ENCODE measurements around the gene CALY. TPM values are rescaled to one million over a fixed set of nuclear protein-coding genes. Genes with fewer than 3 reads are reported as not detected.

The CALY gene
- total RNA-seq, 1 donor from 2014 or later = 4.7 TPM

DNA sequence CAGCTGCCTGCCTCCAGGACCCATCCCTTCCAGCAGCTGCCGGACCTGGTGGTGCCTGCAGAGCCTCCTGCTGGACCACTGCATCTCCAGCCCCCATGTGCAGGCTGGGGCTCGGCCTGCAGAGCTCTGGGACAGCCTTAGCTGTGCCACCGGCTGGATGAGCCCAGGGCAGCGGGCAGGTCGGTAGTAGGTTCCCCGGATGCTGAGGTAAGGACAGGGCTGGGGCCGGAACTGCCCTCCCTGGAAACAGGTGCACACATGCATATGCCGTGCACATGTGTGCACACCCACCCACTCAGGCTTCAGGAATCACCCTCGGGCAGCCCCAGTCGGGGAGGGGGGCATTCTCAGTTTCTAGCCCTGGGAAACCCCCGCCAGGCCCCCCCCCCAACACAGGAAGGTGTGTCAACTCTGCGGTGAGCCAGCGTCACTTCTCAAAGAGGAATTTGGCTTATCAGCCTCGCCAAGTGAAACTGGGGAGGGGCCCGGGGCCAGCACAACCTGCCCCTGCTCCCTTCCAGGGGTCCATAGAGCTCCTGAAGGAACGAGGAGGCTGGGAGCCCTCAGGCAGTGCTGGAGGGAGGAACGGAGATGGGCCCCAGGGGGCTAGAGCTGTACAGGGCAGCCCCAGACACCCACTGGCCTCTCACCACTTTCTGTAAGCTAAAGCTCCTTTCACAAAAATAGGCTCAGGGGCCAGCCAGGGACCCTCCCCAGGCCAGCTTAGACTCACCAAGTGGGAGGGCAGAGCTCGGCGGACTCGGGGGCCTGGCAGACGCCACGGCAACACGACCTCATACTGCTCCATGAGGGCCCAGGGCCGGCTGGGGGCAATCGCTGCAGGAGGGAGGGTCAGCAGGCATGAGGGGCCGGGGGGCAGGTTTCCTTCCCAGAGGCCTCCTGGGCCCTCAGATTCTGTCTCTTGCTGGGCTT lies 61.7 kb downstream of the CALY start:
- no peak overlapping the region for H3K27ac ChIP-seq

More for the DNA sequence above, 61.7 kb downstream of the CALY start:
- Histone ChIP-seq H3K27me3 (no peaks in the 10 kb centered on the region), H3K4me3 (peak overlapping the region in 1 of 2 donors; percentile 30), H3K36me3 (peaks cover 0 to 15% of the 10 kb centered on the region in 2 donors), H3K4me1 (peaks cover 16% of the 10 kb centered on the region), H3K9me3 (no peaks in the 10 kb centered on the region)
- intact Hi-C loops (cut with DNase I) = no loop called here
- no peak for DNase-seq (ENCODE audit: extremely low spot score in 2 of 2)
- TF ChIP-seq POLR2A (IDR thresholded peaks at IDR 0.05) (no peak), POLR2AphosphoS5 (IDR thresholded peaks at IDR 0.05; ENCODE audit: insufficient read depth in 1 of 2, low read depth in 1 of 2) (no peak)
- TF ChIP-seq, protein P1, sequence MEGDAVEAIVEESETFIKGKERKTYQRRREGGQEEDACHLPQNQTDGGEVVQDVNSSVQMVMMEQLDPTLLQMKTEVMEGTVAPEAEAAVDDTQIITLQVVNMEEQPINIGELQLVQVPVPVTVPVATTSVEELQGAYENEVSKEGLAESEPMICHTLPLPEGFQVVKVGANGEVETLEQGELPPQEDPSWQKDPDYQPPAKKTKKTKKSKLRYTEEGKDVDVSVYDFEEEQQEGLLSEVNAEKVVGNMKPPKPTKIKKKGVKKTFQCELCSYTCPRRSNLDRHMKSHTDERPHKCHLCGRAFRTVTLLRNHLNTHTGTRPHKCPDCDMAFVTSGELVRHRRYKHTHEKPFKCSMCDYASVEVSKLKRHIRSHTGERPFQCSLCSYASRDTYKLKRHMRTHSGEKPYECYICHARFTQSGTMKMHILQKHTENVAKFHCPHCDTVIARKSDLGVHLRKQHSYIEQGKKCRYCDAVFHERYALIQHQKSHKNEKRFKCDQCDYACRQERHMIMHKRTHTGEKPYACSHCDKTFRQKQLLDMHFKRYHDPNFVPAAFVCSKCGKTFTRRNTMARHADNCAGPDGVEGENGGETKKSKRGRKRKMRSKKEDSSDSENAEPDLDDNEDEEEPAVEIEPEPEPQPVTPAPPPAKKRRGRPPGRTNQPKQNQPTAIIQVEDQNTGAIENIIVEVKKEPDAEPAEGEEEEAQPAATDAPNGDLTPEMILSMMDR (IDR thresholded peaks at IDR 0.05) = no peak

Small RNAs within 50 kb of the gene (microRNA-seq; reads per million reads assigned to microRNA genes)
- 1.4 reads per million for gene MIR3944 (ENCODE audit: borderline number of aligned reads, borderline replicate concordance)

Small RNAs within 50 kb of the gene (small RNA-seq; reads per million reads assigned to genes)
- gene AL360181.4 = not detected
- not detected for gene BANF1P2
- not detected for gene MIR3944

Other genes starting within 250 kb of the CALY start
- gene ADGRA1, start 249.0 kb downstream of the CALY start, total RNA-seq = 0.49 TPM
- 3.4 TPM for gene KNDC1, start 176.7 kb downstream of the CALY start, total RNA-seq
- not detected for gene UTF1, start 106.7 kb downstream of the CALY start, total RNA-seq
- 0.98 TPM for gene VENTX, start 99.0 kb downstream of the CALY start, total RNA-seq
- gene ADAM8, start 60.0 kb downstream of the CALY start, total RNA-seq = 11.0 TPM
- gene TUBGCP2, start 28.0 kb downstream of the CALY start, total RNA-seq = 41.7 TPM
- 36.3 TPM for gene ZNF511, start 28.0 kb downstream of the CALY start, total RNA-seq
- gene PRAP1, start 10.5 kb upstream of the CALY start, total RNA-seq = not detected
- gene FUOM, start 21.1 kb upstream of the CALY start, total RNA-seq = 54.0 TPM
- 45.4 TPM for gene ECHS1, start 36.5 kb upstream of the CALY start, total RNA-seq
- gene PAOX, start 42.4 kb upstream of the CALY start, total RNA-seq = 16.9 TPM
- gene MTG1, start 57.3 kb upstream of the CALY start, total RNA-seq = 57.5 TPM
- gene SPRN, start 87.7 kb upstream of the CALY start, total RNA-seq = not detected
- 1.5 TPM for gene SCART1, start 117.0 kb upstream of the CALY start, total RNA-seq
- gene CYP2E1, start 190.5 kb upstream of the CALY start, total RNA-seq = 2.9 TPM
- not detected for gene SYCE1, start 228.7 kb upstream of the CALY start, total RNA-seq

Measured in vagina (tissue), 2 donors.